NCI-H226 (cell line): ENCODE results near the gene CALY.
A peak's percentile ranks its signal among the peaks of the same experiment; 100 is the strongest.

Source experiments
- DNase-seq: peaks from one replicate; pipeline ENCODE4 v3.0.0-alpha.2; 2015

Gene CALY

DNA sequence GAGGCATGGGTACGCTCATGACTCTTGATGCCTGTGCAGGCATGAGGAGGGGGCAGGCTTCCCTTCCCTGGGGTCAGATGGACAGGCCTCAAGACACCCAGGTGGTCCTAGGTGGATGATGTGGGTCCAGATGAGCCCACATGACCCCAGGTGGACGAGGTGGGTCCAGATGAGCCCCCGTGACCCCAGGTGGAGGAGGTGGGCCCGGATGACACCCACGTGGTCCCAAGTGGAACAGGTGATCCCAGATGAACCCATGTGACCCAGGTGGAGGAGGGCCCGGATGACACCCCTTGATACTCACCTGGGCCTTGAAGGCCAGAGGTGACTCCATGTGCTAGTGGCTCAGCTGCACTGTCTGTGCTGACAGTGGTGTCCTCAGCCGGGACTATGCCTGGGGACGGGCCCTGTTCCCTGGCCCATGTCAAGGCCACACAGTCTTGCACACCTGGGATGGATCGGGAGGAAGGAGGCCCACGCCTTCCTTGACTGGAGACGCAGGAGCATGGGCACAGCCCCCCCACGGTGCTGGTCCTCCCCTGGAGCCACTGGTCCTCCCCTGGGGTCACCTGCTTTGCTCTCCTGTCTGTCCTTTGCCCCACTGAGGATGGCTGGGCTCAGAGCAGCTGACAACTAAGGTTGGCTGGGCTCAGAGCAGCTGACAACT is 13.7 kb upstream of the CALY start:
- DNase-seq, result no peak

DNA sequence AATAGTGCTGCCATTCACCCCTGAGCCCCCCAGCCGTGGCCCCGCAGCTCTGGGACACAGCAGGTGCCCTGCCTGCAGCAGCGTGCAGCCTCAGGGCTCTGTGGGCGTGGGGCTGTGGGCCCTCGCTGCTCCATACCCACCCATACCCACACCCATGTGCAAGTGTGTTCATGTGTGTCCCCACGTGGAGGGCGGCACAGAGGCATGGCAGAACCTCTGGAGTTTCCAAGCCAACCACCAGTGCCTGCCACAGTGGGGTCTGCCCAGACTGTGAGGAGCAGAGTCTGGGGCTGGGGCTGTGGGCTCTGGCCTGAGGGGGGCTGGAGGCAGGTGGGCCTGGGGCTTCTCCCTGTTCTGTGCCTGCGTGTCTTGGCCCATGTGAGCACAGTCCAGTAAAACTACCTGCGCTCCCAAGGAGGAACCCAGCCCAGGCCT is 12.9 kb upstream of the CALY start:
- DNase-seq, result no peak

- no peak for DNase-seq
Observed at GRCh38 chr10:133349160-133349568, 12.5 kb upstream of the CALY start.

GRCh38 chr10:133347710-133348517 is 11.2 kb upstream of the CALY start:
- no peak for DNase-seq

- DNase-seq, result no peak
Observed at GRCh38 chr10:133346413-133346812, 9.7 kb upstream of the CALY start.

DNA sequence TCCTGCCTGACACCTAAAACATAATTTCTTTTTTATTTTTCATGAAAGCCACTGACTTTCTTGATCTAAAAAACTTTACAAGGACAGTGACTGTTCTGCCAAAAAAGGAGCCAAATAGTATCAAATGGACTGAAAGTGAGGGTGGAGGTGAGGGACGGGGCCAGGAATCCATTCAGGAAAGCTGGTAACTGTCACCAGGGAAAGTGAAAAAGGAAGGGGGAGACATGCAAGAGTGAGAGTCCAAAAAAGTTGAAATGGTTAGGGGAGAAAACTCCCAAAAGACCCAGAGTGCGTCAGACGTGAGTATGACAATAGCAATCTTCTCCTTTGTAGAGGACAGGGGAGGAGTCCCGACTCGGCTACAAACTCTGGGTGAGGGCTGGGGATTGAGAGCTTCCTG is 7.5 kb upstream of the CALY start:
- no peak for DNase-seq

GRCh38 chr10:133343558-133343957 is 6.9 kb upstream of the CALY start:
- DNase-seq, result no peak

DNA sequence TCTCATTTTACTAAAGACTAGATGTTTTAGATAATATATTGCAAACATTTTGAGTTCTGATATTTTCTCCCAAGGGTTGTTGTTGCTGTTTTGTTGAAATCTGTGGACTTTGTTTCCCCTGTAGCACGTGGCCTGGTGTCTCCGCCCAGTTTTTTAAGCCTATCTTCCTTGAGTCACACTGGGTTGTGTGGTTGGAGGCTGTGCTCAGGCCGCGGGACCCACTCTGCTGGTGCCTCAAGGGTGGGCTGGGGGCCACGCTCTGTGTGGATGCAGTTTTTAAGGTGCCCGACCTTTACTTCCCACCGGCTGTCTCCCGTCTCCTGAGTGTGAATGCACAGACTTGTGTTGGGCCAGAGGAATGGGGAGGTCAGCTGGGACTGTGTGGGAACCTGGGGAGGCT is 6.2 kb upstream of the CALY start:
- no peak for DNase-seq

DNA sequence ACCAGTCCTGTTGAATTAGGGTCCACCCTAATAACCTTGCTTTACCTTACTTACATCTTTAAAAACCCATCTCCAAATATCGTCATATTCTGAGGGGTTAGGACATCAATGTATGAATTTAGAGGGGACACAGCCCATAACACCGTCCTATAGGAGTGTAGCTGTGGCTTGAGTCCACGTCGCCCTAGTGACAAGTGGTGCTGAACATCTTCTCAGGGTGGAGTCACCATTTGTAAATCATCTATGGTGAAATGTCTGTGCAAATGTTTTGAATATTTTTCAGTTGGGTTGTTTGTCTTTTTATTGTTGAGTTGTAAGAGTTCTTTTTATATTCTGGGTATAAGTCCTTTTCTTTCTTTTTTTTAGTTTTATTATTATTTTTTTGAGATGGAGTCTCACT is 5.3 kb upstream of the CALY start:
- DNase-seq, result no peak

- no peak for DNase-seq
Observed at GRCh38 chr10:133339708-133340380, 3.1 kb upstream of the CALY start.

DNA sequence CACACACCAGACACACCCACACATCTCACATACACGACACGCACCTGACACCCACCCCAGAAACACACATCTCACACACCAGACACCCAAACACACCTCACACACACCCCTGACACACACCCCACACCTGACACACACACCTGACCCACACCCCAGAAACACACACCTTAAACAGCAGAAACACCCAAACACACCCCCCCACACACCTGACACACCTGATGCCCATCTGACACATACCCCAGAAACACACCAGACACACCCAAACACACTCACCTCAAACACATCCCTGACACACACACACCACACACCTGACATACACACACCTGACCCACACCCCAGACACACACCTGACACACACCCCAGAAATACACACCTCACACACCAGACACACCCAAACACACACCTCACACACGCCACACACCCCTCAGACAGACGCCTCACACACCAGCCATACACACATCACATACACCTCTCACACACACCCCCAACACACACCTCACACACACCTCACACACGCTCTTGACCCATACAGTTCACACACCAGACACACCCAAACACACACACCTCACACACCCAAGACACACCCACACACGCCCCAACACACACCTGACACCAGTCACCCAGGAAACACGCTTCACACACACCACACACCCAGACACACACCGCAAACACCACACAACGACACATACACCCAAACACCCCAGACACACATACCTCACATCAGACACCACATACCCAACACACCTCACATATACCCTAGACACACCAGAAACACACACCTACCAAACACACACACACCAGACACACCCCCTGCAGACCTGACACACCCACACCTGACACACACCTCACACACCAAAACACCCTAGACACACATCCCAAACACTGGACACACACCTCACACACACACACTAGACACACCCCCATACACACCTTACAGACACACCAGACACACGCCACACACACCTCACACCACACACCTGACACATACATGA is 1.7 kb upstream of the CALY start:
- DNase-seq, result no peak

GRCh38 chr10:133337370-133337725 is 652 bp upstream of the CALY start:
- no peak for DNase-seq

GRCh38 chr10:133336118-133336576 is 549 bp downstream of the CALY start:
- DNase-seq, result no peak

GRCh38 chr10:133335246-133336117 is 1.2 kb downstream of the CALY start:
- DNase-seq, result no peak

- no peak for DNase-seq
Observed at GRCh38 chr10:133334503-133335245, 2.0 kb downstream of the CALY start.

DNA sequence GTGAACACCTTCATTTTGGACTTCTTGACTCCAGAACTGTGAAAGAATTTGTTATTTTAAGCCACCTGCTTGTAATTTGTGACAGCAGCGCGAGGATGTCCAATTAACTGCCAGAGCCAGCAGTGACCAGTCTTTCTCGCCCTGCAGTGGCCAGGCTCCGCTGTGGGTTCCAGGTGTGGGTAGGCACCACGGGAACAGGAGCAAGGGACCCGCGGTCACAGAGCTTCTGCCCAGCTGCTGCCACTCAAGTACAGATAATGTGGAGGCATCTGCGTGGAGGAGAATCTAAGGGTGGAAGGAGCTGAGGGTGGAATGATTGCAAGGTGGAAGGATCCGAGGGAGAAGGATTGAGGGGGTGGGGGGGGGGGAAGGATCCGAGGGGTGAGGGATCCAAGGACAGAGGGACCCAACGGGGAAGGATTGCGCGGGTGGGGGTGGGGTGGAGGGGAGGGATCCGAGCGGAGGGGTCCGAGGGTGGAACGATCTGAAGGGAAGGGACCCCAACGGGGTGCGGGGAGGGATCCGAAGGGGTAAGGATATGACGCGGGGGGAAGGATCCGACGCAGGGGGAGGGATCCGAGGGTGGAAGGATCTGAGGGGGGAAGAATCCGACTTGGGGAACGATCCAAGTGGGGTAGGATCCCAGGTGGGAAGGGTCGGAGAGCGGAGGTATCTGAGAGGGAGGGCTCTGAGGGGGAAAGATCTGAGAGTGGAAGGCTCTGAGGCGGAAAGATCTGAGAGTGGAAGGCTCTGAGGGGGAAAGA is 3.6 kb downstream of the CALY start:
- DNase-seq, result no peak

DNA sequence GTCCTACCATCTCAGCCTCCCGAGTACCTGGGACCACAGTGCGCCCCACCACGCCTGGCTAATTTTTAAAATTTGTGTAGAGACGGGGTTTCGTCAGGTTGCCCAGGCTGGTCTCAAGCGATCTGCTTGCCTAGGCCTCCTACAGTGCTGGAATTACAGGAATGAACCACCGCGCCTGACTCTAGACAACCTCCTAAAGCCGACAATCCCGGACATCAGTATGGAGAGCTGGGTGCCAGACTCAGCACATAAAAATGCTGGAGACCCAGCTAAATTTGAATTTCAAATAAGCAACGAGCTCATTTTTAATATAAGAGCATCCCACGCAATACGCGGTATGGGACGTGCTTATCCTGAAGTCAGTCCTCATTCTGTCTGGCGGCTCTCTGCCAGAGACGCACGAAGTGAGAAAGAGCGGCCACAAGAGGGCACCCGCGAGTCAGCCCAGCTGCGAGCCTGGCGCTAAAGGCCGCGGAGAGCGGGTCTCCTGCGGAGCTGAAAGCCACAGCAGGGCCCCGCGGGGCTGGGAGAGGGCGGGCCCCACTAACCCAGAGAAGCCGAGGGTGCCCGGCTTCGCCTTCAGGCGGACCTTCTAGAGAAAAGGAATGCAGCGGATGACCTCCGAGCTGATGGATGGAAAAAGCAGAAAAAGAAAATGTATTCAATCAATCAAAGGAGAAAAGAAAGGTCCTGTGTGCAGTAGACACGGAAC is 7.0 kb downstream of the CALY start:
- peak; percentile 58 for DNase-seq

GRCh38 chr10:133328358-133329343 is 8.0 kb downstream of the CALY start:
- DNase-seq, result no peak
